Pulmonary artery endothelial cell (primary cell): ENCODE results near the gene POTEF. TPM values are rescaled to one million over a fixed set of nuclear protein-coding genes. Genes with fewer than 3 reads are reported as not detected.
A peak's percentile ranks its signal among the peaks of the same experiment; 100 is the strongest.
"Not testable (repeated sequence)": the region's sequence is repeated elsewhere in the genome, so short reads cannot be mapped to it uniquely, and the experiment has no call there.

Experiments
- DNase-seq: peaks from one replicate; pipeline ENCODE4 v3.0.0-alpha.2; 2011; ENCODE audit warnings: low read depth, low spot score
- total RNA-seq: library from RNA; depleted of rRNA; stranded (reverse); fragments of >200 nt; gene quantifications from 2 replicates; pipeline ENCODE4 v1.2.3, GENCODE V29; 2014

Gene POTEF
- total RNA-seq, 1 donor from 2014 or later, result under 0.01 TPM

DNA sequence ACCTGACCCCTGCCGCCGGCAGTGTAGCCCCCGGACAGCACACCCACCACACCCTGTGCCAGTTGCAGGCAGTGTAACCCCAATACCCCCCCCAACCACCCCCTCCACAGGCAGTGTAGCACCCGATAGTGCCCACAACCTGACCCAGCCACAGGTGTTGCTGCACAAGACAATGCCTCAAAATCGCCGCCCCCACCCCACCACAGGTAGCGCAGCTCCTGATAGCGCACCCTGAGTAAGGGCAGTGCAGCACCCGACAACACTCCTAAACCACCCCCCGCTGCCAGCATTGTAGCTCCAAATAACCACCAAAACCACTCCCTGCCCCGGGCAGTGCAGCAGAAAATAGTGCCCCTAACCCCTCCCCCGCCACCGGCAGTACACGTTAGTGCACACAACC, 558 bp downstream of the POTEF start:
- not testable (repeated sequence) for DNase-seq

DNA sequence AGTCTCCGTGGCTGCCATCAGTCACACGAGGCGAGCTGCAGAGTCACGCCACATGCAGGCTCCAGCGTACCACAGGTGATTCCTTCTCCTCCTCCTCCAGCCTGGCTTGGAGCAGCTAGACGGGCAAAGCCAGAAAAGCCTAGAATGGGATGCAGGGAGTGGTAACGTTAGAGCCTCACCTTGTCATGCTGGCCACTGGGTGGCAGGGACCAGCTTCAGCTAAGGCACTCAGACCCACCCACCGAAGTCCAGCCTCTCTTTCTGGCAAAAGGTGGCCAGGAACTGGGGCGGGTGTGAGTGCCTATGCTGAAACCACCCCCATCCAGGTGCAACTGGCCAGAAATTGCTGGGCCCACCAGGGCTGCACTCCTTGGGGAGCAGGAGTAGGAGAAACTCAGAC, 1.3 kb downstream of the POTEF start:
- not testable (repeated sequence) for DNase-seq

- not testable (repeated sequence) for DNase-seq
These were observed 8.1 kb downstream of the POTEF start for GRCh38 chr2:130120924-130121323.

DNA sequence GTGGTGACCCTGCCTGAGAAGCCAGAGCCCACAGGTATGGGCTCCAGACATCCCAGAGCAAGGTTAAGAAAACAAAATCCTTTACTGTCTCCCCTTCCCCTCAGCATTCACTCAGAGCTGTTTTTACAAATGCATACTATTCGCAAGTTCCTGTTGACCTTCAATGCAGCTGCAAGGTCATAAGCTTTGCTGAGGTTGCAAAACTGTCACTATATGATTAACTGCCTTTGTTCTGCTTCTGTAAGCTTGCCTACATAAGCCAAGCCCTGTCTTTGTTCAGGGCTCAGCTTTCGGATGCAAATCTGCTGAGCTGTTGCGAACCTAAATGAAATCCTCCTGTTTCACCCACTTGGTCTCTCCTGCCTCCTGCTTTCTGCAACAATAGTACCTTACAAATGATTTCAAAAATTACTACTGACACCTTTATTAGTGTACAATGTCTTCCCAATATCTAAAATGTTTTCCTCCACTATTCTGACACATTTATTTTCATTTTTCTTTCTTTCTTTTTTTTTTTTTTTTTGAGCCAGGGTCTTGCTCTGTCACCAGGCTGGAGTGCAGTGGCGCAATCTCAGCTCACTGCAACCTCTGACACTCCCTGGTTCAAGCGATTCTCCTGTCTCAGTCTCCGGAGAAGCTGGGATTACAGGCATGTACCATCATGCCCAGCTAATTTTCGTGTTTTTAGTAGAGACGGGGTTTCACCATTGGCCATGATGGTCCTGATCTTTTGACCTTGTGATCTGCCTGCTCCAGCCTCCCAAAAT, 26.2 kb downstream of the POTEF start:
- not testable (repeated sequence) for DNase-seq

DNA sequence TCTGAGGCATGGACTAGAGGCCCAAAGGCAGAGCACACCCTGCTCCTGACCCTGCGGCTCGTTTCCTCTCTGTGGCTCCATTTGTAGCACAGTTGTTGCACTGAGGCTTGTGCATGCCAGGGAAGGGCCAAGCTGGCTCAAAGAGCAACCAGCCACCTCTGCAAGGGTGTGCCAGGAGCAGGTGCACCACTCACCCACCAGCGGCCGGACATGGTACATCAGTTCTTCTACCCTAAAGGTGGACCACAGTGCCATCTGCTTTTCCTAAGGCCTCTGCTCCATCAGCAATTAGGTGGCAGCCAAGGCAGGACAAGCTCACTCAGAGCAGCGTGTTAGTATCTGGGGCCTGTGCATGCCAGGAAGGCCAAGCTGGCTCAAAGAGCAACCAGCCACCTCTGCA, 66.4 kb downstream of the POTEF start:
- not testable (repeated sequence) for DNase-seq

GRCh38 chr2:130059982-130060381, 69.0 kb downstream of the POTEF start:
- DNase-seq, result not testable (repeated sequence)

GRCh38 chr2:130056336-130056735, 72.7 kb downstream of the POTEF start:
- not testable (repeated sequence) for DNase-seq

- not testable (repeated sequence) for DNase-seq
These were observed 75.7 kb downstream of the POTEF start for GRCh38 chr2:130053217-130053911.

- not testable (repeated sequence) for DNase-seq
These were observed 76.6 kb downstream of the POTEF start for GRCh38 chr2:130052376-130052775.

GRCh38 chr2:130048422-130048821, 80.6 kb downstream of the POTEF start:
- DNase-seq, result not testable (repeated sequence)

DNA sequence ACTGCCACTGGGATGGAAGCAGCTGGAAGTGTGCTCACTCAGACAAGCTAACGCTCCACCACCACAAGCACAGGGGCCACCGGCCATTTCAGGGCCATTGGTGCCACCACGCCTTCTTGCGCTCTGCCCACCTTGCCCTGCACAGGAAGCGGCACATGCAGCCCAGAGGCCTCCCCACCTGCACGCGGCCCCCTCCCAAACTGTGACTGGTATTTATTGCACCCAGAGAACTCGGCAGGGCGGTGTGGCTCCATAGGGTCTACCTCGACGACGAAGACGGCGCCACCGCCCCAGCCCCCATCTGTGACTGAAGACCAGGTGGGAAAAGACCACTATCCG, 90.8 kb downstream of the POTEF start:
- not testable (repeated sequence) for DNase-seq

GRCh38 chr2:130025931-130026330, 103.1 kb downstream of the POTEF start:
- DNase-seq, result peak; percentile 0

Other genes starting within 250 kb of the POTEF start
- not detected in 2 replicates for gene RAB6C, start 149.6 kb downstream of the POTEF start, total RNA-seq
- 1.2 and 1.5 TPM in 2 replicates for gene CCDC74B, start 15.9 kb upstream of the POTEF start, total RNA-seq
- gene SMPD4, start 52.4 kb upstream of the POTEF start, total RNA-seq, result 14.8 and 17.2 TPM in 2 replicates
- gene MZT2B, start 53.0 kb upstream of the POTEF start, total RNA-seq, result 92.2 and 215 TPM in 2 replicates
- gene TUBA3E, start 69.2 kb upstream of the POTEF start, total RNA-seq, result not detected in 2 replicates
- 127 and 144 TPM in 2 replicates for gene IMP4, start 213.7 kb upstream of the POTEF start, total RNA-seq
- 15.1 and 21.6 TPM in 2 replicates for gene PTPN18, start 226.8 kb upstream of the POTEF start, total RNA-seq